Measurements from ENCODE around the gene ADCY4. TPM values are rescaled to one million over a fixed set of nuclear protein-coding genes. Genes with fewer than 3 reads are reported as not detected.

ADCY4 gene
- total and polyA plus RNA-seq, 2 experiments from 2014 or later = 0.22 to 0.38 TPM

DNA sequence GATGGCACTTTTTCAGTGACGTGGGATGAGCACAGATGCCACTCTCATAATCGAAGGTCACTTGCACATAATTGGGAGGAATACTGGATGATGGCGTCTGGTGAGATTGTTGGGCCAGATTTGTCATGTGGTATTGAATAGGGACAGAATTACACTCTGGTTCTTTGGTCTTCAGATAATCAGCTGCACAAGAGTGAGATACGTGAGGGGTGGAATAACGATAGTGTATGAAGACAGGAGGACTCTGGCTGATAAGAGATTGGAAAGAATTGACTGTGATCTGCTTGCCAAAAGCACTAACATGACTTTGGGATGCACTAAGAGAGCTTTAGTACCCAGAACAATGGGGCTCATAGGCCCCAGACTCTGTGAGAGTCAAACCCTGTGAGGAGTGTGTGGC lies 56.4 kb downstream of the ADCY4 start:
- Histone ChIP-seq H3K36me3 (ENCODE audit: low read depth) (no peaks in the 10 kb centered on the region), H3K9me2 (ENCODE audit: insufficient read depth) (no peaks in the 10 kb centered on the region), H2AFZ (no peak overlapping the region), H3K27ac (no peak overlapping the region), H3F3A (ENCODE audit: insufficient read depth) (no peaks in the 10 kb centered on the region), H3K79me2 (ENCODE audit: insufficient read depth) (no peaks in the 10 kb centered on the region), H3K9ac (no peak overlapping the region), H3K9me3 (ENCODE audit: low read depth) (no peaks in the 10 kb centered on the region), H4K20me1 (ENCODE audit: insufficient read depth) (no peaks in the 10 kb centered on the region), H3K4me1 (ENCODE audit: insufficient read depth) (peaks cover 16% of the 10 kb centered on the region; the same call in 1 of the 2 replicates), H3K4me2 (ENCODE audit: unreplicated experiment) (no peak overlapping the region), H3K4me3 (no peak overlapping the region), H3K27me3 (replicated peaks; ENCODE audit: insufficient read depth) (no peaks in the 10 kb centered on the region)
- 88 to 91% methylated on average over 5 of the region's 5 CpGs for WGBS, 2 experiments (ENCODE audit: low coverage in 1 of 2, low lambda C conversion rate in 2 of 2, missing lambda C conversion rate in 2 of 2)
- no peak for DNase-seq
- no peak for TF ChIP-seq EZH2phosphoT487 (IDR thresholded peaks at IDR 0.05; ENCODE audit: insufficient read depth, low read depth)
- no peak for TF ChIP-seq EZH2 (IDR thresholded peaks at IDR 0.05; ENCODE audit: insufficient read depth, poor library complexity, severe bottlenecking)
- in situ Hi-C loops (cut with MboI) = no loop called here

DNA sequence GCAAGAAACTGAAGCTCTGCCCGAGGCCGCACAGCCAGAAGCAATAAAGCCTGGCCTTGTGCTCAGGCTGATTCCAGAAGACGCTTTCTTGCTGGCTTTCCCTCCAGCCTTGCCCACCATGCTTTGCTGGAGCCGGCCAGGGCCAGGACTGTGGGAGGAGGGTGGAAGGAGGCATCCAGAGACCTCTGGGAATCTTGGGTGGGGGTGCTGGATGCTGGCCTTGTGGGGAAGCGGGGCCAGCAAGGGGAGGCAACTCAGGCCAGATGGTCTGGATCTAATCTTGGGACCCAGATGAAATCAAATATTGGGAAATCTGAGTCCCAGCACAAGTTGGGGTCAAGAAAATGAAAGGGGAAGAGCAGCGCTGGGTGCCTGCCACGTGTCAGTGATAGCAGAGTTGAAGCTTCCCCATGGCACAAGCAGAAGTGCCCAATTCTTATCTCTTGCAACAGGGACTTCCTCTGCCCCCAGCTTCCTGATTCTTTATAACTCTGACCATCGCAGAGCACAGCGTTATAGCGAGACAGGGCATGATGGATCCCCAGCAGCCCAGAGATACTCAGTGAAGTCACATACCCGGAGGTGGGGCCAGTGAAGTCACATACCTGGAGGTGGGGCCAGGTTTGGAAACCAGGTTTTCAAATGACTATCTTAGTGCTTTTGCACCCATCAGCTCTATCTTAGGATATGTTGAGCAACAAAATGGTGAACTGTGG lies 57.1 kb downstream of the ADCY4 start:
- Histone ChIP-seq H3K36me3 (ENCODE audit: low read depth) (no peaks in the 10 kb centered on the region), H3K27ac (no peak overlapping the region), H3K9ac (no peak overlapping the region), H3K4me3 (no peak overlapping the region), H2AFZ (no peak overlapping the region), H4K20me1 (ENCODE audit: insufficient read depth) (no peaks in the 10 kb centered on the region), H3K79me2 (ENCODE audit: insufficient read depth) (no peaks in the 10 kb centered on the region), H3K4me2 (ENCODE audit: unreplicated experiment) (no peak overlapping the region), H3K27me3 (replicated peaks; ENCODE audit: insufficient read depth) (no peaks in the 10 kb centered on the region), H3K9me2 (ENCODE audit: insufficient read depth) (no peaks in the 10 kb centered on the region), H3F3A (ENCODE audit: insufficient read depth) (no peaks in the 10 kb centered on the region), H3K4me1 (ENCODE audit: insufficient read depth) (peaks cover 16% of the 10 kb centered on the region; the same call in 1 of the 2 replicates), H3K9me3 (ENCODE audit: low read depth) (no peaks in the 10 kb centered on the region)
- in situ Hi-C loops (cut with MboI) = no loop called here
- 54 to 59% methylated on average over 11 of the region's 11 CpGs for WGBS, 2 experiments (ENCODE audit: low coverage in 1 of 2, low lambda C conversion rate in 2 of 2, missing lambda C conversion rate in 2 of 2)
- TF ChIP-seq EZH2 (IDR thresholded peaks at IDR 0.05; ENCODE audit: insufficient read depth, poor library complexity, severe bottlenecking) = no peak
- DNase-seq = no peak

- Histone ChIP-seq H4K20me1 (ENCODE audit: insufficient read depth) (no peaks in the 10 kb centered on the region), H3K9me2 (ENCODE audit: insufficient read depth) (no peaks in the 10 kb centered on the region), H3K27me3 (replicated peaks; ENCODE audit: insufficient read depth) (no peaks in the 10 kb centered on the region), H3K4me2 (ENCODE audit: unreplicated experiment) (no peak overlapping the region), H3K4me1 (ENCODE audit: insufficient read depth) (peaks cover 16% of the 10 kb centered on the region; the same call in 1 of the 2 replicates), H3K79me2 (ENCODE audit: insufficient read depth) (no peaks in the 10 kb centered on the region), H3F3A (ENCODE audit: insufficient read depth) (no peaks in the 10 kb centered on the region), H3K27ac (no peak overlapping the region), H3K36me3 (ENCODE audit: low read depth) (no peaks in the 10 kb centered on the region), H3K9me3 (ENCODE audit: low read depth) (no peaks in the 10 kb centered on the region), H2AFZ (no peak overlapping the region), H3K9ac (no peak overlapping the region), H3K4me3 (no peak overlapping the region)
- in situ Hi-C loops (cut with MboI) = no loop called here
- TF ChIP-seq EZH2 (IDR thresholded peaks at IDR 0.05; ENCODE audit: insufficient read depth, poor library complexity, severe bottlenecking) (no peak), EZH2phosphoT487 (IDR thresholded peaks at IDR 0.05; ENCODE audit: insufficient read depth, low read depth) (no peak)
- no peak for DNase-seq
- WGBS, 2 experiments (ENCODE audit: low coverage in 1 of 2, low lambda C conversion rate in 2 of 2, missing lambda C conversion rate in 2 of 2) = 67 to 73% methylated on average over 6 of the region's 6 CpGs
Observed at GRCh38 chr14:24277071-24277470, 57.8 kb downstream of the ADCY4 start.

DNA sequence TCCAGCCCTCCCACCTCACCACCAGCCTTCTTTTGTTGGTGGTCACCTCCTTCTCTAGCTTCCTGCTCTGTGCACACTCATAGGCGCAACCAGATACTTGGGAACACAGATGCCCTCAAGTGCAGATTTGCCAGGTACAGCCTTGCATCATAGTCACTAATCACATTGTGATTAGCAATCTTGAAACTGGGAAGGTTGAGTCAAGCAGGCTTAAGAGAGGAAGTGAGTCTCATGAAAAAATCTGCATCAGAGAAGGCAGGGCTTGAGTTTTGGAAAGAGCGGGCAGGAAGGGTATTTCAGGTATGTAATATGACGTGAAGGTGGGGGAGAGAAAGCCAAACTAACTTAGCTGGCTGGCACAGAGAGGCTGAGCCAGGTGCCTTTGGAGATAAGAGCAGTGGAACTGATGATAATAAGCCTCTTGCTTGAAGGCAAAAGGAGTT lies 60.7 kb downstream of the ADCY4 start:
- DNase-seq = no peak
- H3F3A ChIP-seq (ENCODE audit: insufficient read depth) = no peaks in the 10 kb centered on the region
- no peaks in the 10 kb centered on the region for H4K20me1 ChIP-seq (ENCODE audit: insufficient read depth)
- H3K9me3 ChIP-seq (ENCODE audit: low read depth) = no peaks in the 10 kb centered on the region
- TF ChIP-seq EZH2phosphoT487 (IDR thresholded peaks at IDR 0.05; ENCODE audit: insufficient read depth, low read depth) = no peak
- no peak for TF ChIP-seq EZH2 (IDR thresholded peaks at IDR 0.05; ENCODE audit: insufficient read depth, poor library complexity, severe bottlenecking)
- H3K4me3 ChIP-seq = no peak overlapping the region
- in situ Hi-C loops (cut with MboI) = no loop called here
- H3K79me2 ChIP-seq (ENCODE audit: insufficient read depth) = peaks cover 5% of the 10 kb centered on the region; the same call in 1 of the 2 replicates
- WGBS, 2 experiments (ENCODE audit: low coverage in 1 of 2, low lambda C conversion rate in 2 of 2, missing lambda C conversion rate in 2 of 2) = 89 to 95% methylated on average over 3 of the region's 3 CpGs
- no peak overlapping the region for H3K4me2 ChIP-seq (ENCODE audit: unreplicated experiment)
- H3K36me3 ChIP-seq (ENCODE audit: low read depth) = no peaks in the 10 kb centered on the region
- no peak overlapping the region for H3K9ac ChIP-seq
- no peak overlapping the region for H2AFZ ChIP-seq
- no peaks in the 10 kb centered on the region for H3K27me3 ChIP-seq (replicated peaks; ENCODE audit: insufficient read depth)
- H3K27ac ChIP-seq = no peak overlapping the region
- H3K9me2 ChIP-seq (ENCODE audit: insufficient read depth) = no peaks in the 10 kb centered on the region
- peaks cover 8% of the 10 kb centered on the region; the same call in 1 of the 2 replicates for H3K4me1 ChIP-seq (ENCODE audit: insufficient read depth)

Data from GM23248 (cell line).